Epithelial cell of proximal tubule (primary cell): Measurements from ENCODE around the gene NUDT6. TPM values are rescaled to one million over a fixed set of nuclear protein-coding genes. Genes with fewer than 3 reads are reported as not detected.
"Not testable (repeated sequence)": the region's sequence is repeated elsewhere in the genome, so short reads cannot be mapped to it uniquely, and the experiment has no call there.

Experiments
- DNase-seq: peaks from one replicate; pipeline ENCODE4 v3.0.0-alpha.2; 2011; ENCODE audit warnings: low read depth
- H3K4me3 ChIP-seq: 2 replicates; pipeline ENCODE4 v1.5.1; 2011; ENCODE audit warnings: low read depth, mild to moderate bottlenecking, low read length
- CTCF ChIP-seq: conservative IDR thresholded peaks from 2 replicates; pipeline ENCODE4 v1.5.1; 2012; ENCODE audit warnings: low read depth, mild to moderate bottlenecking, low read length
- total RNA-seq: library from RNA; depleted of rRNA; stranded (reverse); fragments of >200 nt; gene quantifications from 2 replicates; pipeline ENCODE4 v1.2.3, GENCODE V29; 2015

Gene NUDT6
- total RNA-seq, 1 donor from 2014 or later = 5.7 TPM

DNA sequence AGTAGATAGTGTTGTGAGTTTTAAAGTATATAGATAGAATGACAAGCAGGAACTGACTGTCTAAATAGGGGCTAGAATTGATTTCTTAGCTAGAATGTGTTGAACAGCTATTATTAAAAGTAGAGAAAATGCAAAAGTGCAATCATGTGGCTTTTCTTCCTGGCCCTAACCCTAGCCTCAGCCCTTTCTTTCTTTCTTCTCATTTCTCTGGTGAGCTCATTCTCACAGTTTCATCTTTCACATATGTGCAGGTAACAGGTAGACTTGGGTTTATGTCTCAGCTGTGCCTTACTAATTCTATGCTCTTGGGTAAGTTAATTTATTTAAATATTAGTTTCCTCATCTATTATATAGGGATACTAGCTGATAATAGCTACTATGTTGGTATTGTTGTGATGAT is 70.8 kb downstream of the NUDT6 start:
- TF ChIP-seq CTCF = no peak
- H3K4me3 ChIP-seq = no peak overlapping the region
- no peak for DNase-seq

DNA sequence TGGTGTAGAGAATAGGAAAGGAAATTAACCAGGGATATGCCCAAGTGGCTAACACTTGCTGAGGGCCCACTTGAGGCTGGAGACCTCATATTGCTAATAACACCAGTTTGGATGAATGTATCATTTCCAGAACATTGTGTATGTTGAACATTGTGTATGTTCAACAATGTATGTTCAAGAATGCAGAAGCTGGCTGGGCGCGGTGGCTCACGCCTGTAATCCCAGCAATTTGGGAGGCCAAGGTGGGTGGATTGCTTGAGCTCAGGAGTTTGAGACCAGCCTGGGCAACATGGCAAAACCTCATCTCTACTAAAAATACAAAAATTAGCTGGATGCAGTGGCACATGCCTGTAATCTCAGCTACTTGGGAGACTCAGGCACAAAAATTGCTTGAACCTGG is 72.6 kb downstream of the NUDT6 start:
- H3K4me3 ChIP-seq, DNase-seq: not testable (repeated sequence)

GRCh38 chr4:122847931-122848330 is 74.5 kb downstream of the NUDT6 start:
- DNase-seq = peak; percentile 63
- TF ChIP-seq CTCF = no peak

GRCh38 chr4:122845760-122846159 is 76.6 kb downstream of the NUDT6 start:
- peak; percentile 41 for DNase-seq
- TF ChIP-seq CTCF = no peak

More at GRCh38 chr4:122847931-122848330, 74.5 kb downstream of the NUDT6 start:
- no peak overlapping the region for H3K4me3 ChIP-seq

DNA sequence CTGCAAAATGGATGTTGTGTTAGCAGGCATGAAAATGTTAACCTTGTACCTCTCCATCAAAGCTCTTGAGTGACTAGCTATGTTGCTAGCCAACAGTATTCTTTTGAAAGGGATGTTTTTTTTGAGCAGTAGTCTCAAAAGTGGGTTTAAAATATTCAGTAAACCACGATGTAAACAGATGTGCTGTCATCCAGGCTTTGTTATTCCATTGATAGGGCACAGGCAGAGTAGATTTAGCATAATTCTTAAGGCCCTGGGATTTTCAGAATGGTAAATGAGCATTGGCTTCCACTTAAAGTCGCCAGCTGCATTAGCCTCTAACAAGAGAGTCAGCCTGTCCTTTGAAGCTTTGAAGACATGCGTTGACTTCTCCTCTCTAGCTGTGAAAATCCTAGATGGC is 77.3 kb downstream of the NUDT6 start:
- no peak overlapping the region for H3K4me3 ChIP-seq
- no peak for DNase-seq
- TF ChIP-seq CTCF = no peak

More at GRCh38 chr4:122845760-122846159, 76.6 kb downstream of the NUDT6 start:
- no peak overlapping the region for H3K4me3 ChIP-seq

DNA sequence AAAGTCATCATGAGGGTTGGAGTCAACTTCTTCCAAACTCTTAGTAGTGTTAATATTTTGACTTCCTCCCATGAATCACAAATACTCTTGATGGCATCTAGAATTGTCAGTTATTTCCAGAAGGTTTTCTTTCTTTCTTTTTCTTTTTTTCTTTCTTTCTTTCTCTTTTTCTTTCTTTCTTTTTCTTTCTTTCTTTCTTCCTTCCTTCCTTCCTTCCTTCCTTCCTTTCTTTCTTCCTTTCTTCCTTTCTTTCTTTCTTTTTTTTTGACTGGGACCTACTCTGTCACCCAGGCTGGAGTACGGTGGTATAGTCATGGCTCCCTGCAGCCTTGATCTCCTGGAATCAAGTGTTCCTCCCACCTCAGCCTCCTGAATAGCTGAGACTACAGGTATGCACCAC is 78.0 kb downstream of the NUDT6 start:
- not testable (repeated sequence) for H3K4me3 ChIP-seq, DNase-seq

DNA sequence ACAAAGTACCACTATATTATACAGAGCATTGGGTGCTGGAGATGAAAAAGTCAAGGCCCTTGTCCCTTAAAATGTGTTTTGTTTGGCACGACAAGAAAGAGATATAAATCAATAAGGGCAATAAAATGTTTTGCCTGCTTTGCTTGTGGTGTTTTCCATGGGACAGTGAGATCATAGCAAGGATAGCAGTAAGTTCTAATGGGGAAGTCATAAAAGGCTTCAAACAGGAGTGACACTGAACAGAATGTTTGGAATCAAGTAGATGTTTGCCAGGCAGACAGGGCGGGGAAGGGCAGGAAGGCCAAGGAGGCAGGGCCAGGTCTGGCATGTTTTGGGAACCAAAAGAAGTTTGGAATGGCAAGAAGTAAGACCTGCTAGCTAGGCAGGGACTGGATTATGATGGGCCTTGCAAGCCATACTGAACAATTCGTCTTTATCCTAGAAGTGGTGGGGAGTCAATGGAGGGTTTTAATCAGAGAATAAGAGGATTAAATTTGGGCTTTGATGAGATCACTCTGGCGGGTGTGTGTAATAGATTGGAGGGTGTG is 79.3 kb downstream of the NUDT6 start:
- no peak for DNase-seq

More for the DNA sequence above, 79.3 kb downstream of the NUDT6 start:
- no peak overlapping the region for H3K4me3 ChIP-seq
- no peak for TF ChIP-seq CTCF

Other genes starting within 250 kb of the NUDT6 start
- gene BBS12, start 189.9 kb downstream of the NUDT6 start, total RNA-seq = 2.2 and 3.5 TPM in 2 replicates
- 11.4 and 17.4 TPM in 2 replicates for gene FGF2, start 95.8 kb downstream of the NUDT6 start, total RNA-seq